H4 (cell line): ENCODE measurements around the gene ERBB4. TPM values are rescaled to one million over a fixed set of nuclear protein-coding genes. Genes with fewer than 3 reads are reported as not detected.

ENCODE experiments used
- DNase-seq: peaks from one replicate; pipeline ENCODE4 v3.0.0-alpha.2; 2015; ENCODE audit warnings: low spot score
- total RNA-seq: library from RNA; depleted of rRNA; stranded (reverse); fragments of >200 nt; shearing (Covaris generic); gene quantifications from 2 replicates; pipeline ENCODE4 v1.2.3, GENCODE V29; 2014

Gene ERBB4
- total RNA-seq, 1 experiment from 2014 or later = 0.33 TPM

DNA sequence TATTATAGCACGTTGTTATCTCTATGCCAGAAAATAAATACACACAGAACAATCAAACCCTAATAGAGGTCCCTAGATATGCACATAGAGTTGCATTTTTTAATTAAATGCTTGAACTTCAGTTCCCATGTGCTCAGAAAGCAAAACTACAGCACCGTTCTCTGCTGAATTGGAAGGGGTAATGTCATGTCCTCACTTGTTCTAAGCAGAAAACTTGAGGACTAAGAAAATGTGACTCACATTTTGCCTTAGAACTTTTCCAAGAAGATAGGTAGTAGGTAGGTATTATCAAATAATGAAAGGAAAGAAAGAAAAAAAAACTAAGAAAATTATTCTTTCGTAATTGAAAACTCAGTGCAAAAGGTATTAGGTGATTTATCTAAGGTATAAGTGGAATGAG is 607.3 kb downstream of the ERBB4 start:
- DNase-seq = no peak

DNA sequence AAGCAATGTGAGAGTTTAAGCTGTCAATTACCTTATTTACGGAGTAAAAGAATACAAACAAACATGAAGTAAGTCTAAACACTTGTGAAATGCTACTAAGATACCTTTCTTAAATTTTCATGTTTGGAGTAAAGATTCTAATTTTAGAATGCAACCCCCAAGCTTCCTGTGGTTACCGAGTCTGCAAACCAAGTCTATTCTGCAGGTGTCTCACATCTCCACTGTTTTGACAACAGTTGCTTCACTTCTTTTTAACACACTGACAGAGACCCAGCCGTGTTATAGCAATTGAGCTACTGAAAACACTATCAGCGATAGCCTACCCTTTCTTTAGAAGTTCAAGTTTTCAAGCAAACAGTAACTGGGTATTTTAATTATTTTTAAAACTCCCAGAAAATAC is 608.3 kb downstream of the ERBB4 start:
- DNase-seq = no peak

DNA sequence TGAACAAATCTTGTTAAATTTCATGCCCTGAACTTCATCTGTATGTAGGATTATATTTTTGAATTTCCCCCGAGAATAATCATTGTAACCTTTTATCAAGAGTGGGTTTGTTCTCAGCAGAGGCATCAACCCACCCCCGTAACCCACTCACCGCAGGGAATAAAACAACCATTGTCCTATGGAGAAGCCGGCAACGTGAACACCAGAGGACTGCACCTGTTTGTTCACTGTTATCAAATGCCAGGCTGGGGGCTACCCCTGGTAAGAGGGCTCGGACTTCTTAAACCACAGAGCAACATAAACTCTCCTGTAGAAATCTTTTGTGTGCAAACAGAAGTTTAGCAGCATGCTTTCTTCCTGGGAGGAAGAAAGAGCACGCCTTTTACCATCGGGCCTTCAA is 610.4 kb downstream of the ERBB4 start:
- no peak for DNase-seq

DNA sequence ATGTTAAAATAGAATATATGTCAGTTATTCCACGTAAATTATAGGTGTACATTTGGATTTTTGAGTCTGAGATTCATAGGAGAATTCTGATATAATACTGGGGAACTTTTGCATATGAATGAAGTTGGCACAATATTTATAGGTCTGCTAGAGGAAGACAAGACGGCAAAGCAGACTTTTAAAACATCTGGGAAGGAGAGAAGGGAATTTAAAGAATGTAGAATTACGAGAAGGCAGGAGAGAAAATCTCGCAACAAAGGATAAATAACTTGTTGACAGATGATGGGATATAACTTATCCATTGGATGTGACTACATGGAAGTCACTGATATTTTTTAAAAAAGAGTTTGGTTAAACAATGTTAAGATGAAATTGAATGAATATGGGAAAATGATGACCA is 615.6 kb downstream of the ERBB4 start:
- DNase-seq = no peak

DNA sequence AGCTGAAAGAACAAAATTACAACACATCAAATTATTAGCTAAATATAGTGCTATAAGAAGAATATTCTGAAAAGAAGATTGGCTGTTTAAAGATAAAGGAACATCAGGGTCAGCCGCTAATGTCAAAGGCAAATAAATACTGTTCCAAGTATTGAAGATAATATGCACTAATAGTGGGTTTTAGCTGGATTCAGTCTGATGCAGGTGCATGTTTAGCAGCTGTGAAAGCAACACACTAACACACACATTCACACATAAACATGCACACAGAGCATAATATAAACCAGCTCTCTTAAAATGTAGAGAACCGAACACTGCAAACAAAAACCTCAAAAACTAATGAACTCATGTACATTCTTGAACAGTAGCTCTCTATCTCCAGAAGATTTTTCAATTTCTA is 634.6 kb downstream of the ERBB4 start:
- no peak for DNase-seq

DNA sequence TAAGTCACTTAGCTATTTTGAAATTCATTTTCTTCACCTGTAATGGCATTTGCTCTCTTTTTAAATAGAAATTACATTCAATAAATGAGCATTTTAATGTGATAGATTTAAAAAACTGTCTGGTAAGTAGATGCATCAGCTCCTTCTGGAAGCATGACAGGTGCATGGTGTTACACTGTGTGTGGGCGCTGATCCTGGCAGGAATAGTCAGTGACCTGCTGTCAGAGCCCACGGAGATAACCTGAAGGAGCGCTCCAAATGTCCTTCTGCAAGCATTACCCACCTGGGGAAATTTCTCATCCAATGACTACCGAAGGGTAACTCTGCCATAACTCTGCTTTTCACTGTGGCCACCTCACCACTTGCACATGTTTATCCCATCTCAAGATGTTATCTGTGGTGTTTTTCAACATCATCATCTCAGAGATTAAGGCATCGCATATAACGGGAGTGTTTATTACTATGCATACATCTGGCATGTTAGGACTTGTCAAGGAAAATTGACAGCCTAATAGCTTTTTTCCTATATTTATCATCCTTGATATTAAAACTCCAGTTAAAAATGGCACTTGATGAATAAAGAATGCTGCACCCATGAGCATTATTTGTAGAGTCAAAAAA is 637.3 kb downstream of the ERBB4 start:
- DNase-seq = no peak

- DNase-seq = no peak
These were observed 638.1 kb downstream of the ERBB4 start for GRCh38 chr2:211900518-211900917.

DNA sequence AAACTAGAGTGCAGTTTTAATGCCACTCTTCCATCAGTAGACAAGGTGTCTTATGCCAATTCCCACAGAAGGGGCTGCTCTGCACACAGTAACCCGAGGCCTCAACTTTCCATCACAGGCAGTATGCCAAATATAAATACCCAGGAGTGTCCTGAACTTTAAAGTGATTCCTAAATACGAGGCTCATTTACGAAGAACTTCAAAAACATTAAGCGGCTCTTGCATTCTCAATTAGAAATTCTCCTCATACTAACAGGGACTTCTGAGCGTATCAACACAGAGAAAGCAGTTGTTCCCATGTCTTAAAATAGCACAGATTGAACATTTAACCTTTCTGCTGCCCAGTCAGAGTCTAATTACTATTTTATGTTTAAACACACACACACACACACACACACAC is 638.6 kb downstream of the ERBB4 start:
- peak; percentile 4 for DNase-seq

GRCh38 chr2:211898702-211899101 is 639.9 kb downstream of the ERBB4 start:
- no peak for DNase-seq

- no peak for DNase-seq
These were observed 657.2 kb downstream of the ERBB4 start for GRCh38 chr2:211881449-211881848.

- peak; percentile 21 for DNase-seq
These were observed 659.3 kb downstream of the ERBB4 start for GRCh38 chr2:211879323-211879722.

GRCh38 chr2:211877061-211877460 is 661.5 kb downstream of the ERBB4 start:
- DNase-seq = no peak

DNA sequence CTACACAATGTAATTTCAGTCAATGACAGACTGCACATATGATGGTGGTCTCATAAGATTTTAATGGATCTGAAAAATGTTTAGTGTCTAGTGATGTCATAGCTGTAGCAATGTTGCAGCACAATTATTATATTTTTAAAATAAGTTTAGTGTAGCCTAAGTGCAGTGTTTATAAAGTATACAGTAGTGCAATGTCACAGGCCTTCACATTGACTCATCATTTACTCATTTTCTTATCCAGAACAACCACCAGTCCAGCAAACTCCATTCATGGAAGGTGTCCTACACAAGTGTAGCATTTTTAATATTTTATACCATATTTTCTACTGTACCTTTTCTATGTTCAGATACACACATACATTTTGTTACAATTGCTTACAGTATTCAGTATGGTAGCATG is 663.1 kb downstream of the ERBB4 start:
- DNase-seq = no peak

GRCh38 chr2:211868996-211869533 is 669.5 kb downstream of the ERBB4 start:
- DNase-seq = no peak

DNA sequence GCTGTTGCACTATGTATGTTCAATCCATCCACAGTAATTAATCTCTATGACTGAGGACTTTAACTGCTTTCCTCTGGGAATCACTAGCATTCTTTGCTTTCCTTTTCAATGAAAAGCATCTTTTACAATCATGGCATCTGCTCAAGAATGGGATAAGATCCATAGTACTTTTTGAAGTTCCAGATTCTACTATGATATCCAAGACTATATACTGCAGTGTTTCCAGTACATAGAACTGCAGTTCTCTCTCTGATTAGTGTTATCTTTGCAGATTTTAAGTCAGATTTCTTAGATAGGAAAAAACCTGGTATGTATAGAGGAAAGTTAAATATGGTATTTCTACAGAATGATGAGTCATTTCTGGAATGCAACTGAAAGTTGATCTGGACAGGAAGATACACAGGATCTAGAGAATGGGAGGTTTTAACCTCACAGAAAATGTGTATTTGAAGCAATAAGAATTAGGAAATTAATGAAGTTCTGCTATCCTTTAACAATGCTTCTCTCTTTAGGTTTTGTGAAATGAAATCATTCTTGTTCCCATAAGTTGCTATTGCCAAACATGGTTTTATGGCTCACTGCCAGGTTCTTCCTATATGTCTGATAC is 670.7 kb downstream of the ERBB4 start:
- peak; percentile 7 for DNase-seq

GRCh38 chr2:211864328-211864727 is 674.3 kb downstream of the ERBB4 start:
- no peak for DNase-seq

DNA sequence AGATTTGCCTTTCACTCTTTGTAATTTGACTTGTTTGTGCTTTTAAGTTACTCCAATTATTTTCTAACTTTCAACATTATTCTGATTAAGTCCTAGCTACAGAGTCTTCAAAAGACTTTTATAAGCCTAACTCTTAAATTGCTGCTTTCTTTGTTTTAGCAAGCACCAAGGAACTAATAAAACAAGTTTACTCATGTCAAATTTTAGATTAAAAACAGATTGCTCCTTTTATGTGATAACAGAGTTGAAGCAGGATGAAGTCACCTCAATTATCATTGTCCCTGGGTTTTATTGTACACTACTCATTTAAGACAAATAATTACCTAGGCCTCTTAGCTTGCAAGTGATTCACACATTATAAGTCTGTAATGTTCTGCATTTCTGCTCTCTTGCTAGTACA is 678.4 kb downstream of the ERBB4 start:
- no peak for DNase-seq

DNA sequence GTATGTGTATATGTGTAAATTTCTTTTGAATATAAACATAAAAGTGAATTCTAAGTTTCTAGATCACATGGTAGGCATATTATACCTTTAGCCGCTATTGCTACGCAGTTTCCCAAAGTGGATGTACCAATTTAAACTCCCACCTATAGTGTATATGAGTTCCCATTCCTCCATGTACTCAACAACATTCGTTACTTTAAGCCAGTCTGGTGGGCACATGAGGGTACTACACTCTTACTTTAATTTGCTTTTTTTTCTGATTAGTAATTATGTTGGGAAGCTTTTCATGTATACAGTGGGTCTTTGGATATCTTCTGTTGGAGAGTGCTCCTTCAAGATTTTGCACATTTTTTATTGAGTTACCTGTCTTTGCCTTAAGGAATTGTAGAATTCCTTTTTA is 683.8 kb downstream of the ERBB4 start:
- no peak for DNase-seq

DNA sequence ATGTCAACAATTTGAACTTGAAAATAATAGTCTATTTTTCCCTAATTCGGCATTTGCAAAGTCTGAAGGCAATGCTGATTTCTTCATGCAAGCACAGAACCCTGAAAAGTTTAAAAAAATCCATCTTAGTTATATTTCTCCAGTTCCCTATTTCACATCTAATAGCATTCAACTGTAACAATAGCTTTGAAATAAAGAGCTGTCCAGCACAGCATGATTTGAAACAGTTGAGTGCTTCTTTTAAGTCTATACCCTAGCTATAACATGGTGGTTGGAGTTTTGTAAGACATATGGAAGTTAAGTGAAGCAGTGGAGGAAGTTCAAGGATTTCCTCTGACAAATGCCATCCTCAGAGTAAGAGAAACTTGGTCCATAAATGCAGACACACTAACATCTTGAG is 691.9 kb downstream of the ERBB4 start:
- DNase-seq = no peak

DNA sequence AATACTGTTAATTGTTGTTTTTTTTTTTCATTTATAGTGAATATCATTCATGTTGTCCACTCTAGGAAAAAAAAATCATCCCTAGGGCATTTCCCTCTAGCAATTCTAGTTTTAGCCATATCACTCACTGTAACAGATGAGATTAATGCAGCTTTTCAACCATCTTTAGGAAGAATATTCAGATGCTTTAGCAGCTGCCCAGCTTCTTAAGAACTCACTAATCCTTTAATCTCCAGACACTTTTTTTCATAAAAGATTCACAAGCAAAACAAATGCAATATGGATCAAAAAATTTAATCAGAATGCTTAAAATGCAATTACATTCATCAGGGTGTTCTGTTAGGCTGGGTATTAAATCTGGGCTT is 692.6 kb downstream of the ERBB4 start:
- DNase-seq = no peak

GRCh38 chr2:211845338-211846035 is 693.1 kb downstream of the ERBB4 start:
- no peak for DNase-seq

- DNase-seq = no peak
These were observed 700.9 kb downstream of the ERBB4 start for GRCh38 chr2:211837706-211838105.

GRCh38 chr2:211837206-211837605 is 701.4 kb downstream of the ERBB4 start:
- DNase-seq = no peak
